GM13976 (cell line): ENCODE data around the gene SERF1B.
"Not testable (repeated sequence)": the region's sequence is repeated elsewhere in the genome, so short reads cannot be mapped to it uniquely, and the experiment has no call there.

ENCODE experiments used
- DNase-seq: peaks from one replicate; pipeline ENCODE4 v3.0.0; 2012; ENCODE audit warnings: low spot score
- in situ Hi-C: fragments of 300-500 bp; cut with MboI; formaldehyde crosslinking; loops from one replicate; pipeline ENCODE4 v1.12.0; 2022; ENCODE audit warnings: low sequenced_read_pairs, mixed read lengths, inconsistent platforms; ENCODE audit not compliant: unreplicated experiment

SERF1B gene

GRCh38 chr5:70025106-70025844 is at the start of gene SERF1B:
TSS of gene SERF1B (plus strand) at chr5:70025251. CDS start at chr5:70025452, 201 bp downstream.
- DNase-seq, in situ Hi-C loops: not testable (repeated sequence)

- DNase-seq, in situ Hi-C loops: not testable (repeated sequence)
Observed at GRCh38 chr5:69991713-69992112, 33.3 kb upstream of the SERF1B start.

GRCh38 chr5:69995535-69995934 is 29.5 kb upstream of the SERF1B start:
- in situ Hi-C loops, DNase-seq: not testable (repeated sequence)

- DNase-seq, in situ Hi-C loops: not testable (repeated sequence)
Observed at GRCh38 chr5:70020660-70021059, 4.4 kb upstream of the SERF1B start.

GRCh38 chr5:70025845-70026145 is 744 bp downstream of the SERF1B start:
- DNase-seq, in situ Hi-C loops: not testable (repeated sequence)

GRCh38 chr5:70031204-70031603 is 6.2 kb downstream of the SERF1B start:
- DNase-seq, in situ Hi-C loops: not testable (repeated sequence)

GRCh38 chr5:70041411-70041810 is 16.4 kb downstream of the SERF1B start:
- DNase-seq, in situ Hi-C loops: not testable (repeated sequence)

- in situ Hi-C loops: not testable (repeated sequence)
Observed at GRCh38 chr5:70049790-70050142, 24.7 kb downstream of the SERF1B start.

GRCh38 chr5:70056289-70056942 is 31.4 kb downstream of the SERF1B start:
- DNase-seq, in situ Hi-C loops: not testable (repeated sequence)

More at GRCh38 chr5:70049790-70050142, 24.7 kb downstream of the SERF1B start:
- not testable (repeated sequence) for DNase-seq

- DNase-seq, in situ Hi-C loops: not testable (repeated sequence)
Observed at GRCh38 chr5:70057140-70057539, 32.1 kb downstream of the SERF1B start.

GRCh38 chr5:70077632-70078031 is 52.6 kb downstream of the SERF1B start:
- in situ Hi-C loops, DNase-seq: not testable (repeated sequence)

- in situ Hi-C loops, DNase-seq: not testable (repeated sequence)
Observed at GRCh38 chr5:70088907-70089464, 63.9 kb downstream of the SERF1B start.

GRCh38 chr5:70091776-70092175 is 66.7 kb downstream of the SERF1B start:
- DNase-seq, in situ Hi-C loops: not testable (repeated sequence)
